Measurements from ENCODE around the gene DENND5A. TPM values are rescaled to one million over a fixed set of nuclear protein-coding genes. Genes with fewer than 3 reads are reported as not detected.

Gene DENND5A
- total RNA-seq (2014; rRNA removed; shearing (Covaris generic)) = 29.4 and 44.6 TPM in 2 replicates

GRCh38 chr11:9265211-9266131 is at the start of gene DENND5A:
TSS of gene DENND5A (minus strand) at chr11:9265350. CDS start at chr11:9265069, 281 bp downstream.
- Histone ChIP-seq H3K27ac (peak within 1 kb of the TSS; percentile 81), H3K36me3 (peaks cover 4% of the 10 kb centered on the region; the same call in 1 of the 2 replicates), H3K9me3 (replicated peaks) (no peaks in the 10 kb centered on the region), H3K4me3 (peak within 1 kb of the TSS; percentile 76), H3K27me3 (replicated peaks) (no peaks in the 10 kb centered on the region), H3K4me1 (replicated peaks) (peaks cover 5% of the 10 kb centered on the region)
- peak; percentile 82 to 85 for DNase-seq (ENCODE audit: low read depth in 1 of 2, low spot score in 2 of 2)

- H3K9me3 ChIP-seq (replicated peaks) = no peaks in the 10 kb centered on the region
- peak within 1 kb of the TSS; percentile 98 for H3K27ac ChIP-seq
- H3K4me3 ChIP-seq = peak within 1 kb of the TSS; percentile 77
Observed at GRCh38 chr11:9314291-9315077, 49.3 kb upstream of the DENND5A start, which contains the start of gene TMEM41B. TSS of gene TMEM41B (minus strand) at chr11:9314593. CDS start at chr11:9314441, 152 bp downstream.

GRCh38 chr11:9313648-9314290 is 48.6 kb upstream of the DENND5A start:
- no peak for DNase-seq (ENCODE audit: low read depth in 1 of 2, low spot score in 2 of 2)
- peak overlapping the region; percentile 76 for H3K27ac ChIP-seq
- peaks cover 11% of the 10 kb centered on the region for H3K4me1 ChIP-seq (replicated peaks)
- 0 out of 2 replicates have a peak, but pooled peaks cover 4% of the 10 kb centered on the region for H3K36me3 ChIP-seq
- peak overlapping the region; percentile 77 for H3K4me3 ChIP-seq
- no peaks in the 10 kb centered on the region for H3K9me3 ChIP-seq (replicated peaks)
- no peaks in the 10 kb centered on the region for H3K27me3 ChIP-seq (replicated peaks)

More at GRCh38 chr11:9314291-9315077, 49.3 kb upstream of the DENND5A start, which contains the start of gene TMEM41B:
- H3K27me3 ChIP-seq (replicated peaks) = no peaks in the 10 kb centered on the region
- 0 out of 2 replicates have a peak, but pooled peaks cover 4% of the 10 kb centered on the region for H3K36me3 ChIP-seq
- peaks cover 11% of the 10 kb centered on the region for H3K4me1 ChIP-seq (replicated peaks)
- peak; percentile 89 to 95 for DNase-seq (ENCODE audit: low read depth in 1 of 2, low spot score in 2 of 2)

GRCh38 chr11:9310485-9311090 is 45.4 kb upstream of the DENND5A start:
- Histone ChIP-seq H3K27me3 (replicated peaks) (no peaks in the 10 kb centered on the region), H3K36me3 (0 out of 2 replicates have a peak, but pooled peaks cover 4% of the 10 kb centered on the region), H3K4me1 (replicated peaks) (peaks cover 8% of the 10 kb centered on the region), H3K27ac (no peak overlapping the region), H3K9me3 (replicated peaks) (no peaks in the 10 kb centered on the region), H3K4me3 (no peak overlapping the region)
- DNase-seq (ENCODE audit: low read depth in 1 of 2, low spot score in 2 of 2) = no peak

- Histone ChIP-seq H3K4me3 (no peak overlapping the region), H3K9me3 (replicated peaks) (no peaks in the 10 kb centered on the region), H3K27me3 (replicated peaks) (no peaks in the 10 kb centered on the region), H3K4me1 (replicated peaks) (no peaks in the 10 kb centered on the region), H3K27ac (no peak overlapping the region), H3K36me3 (no peaks in the 10 kb centered on the region)
- no peak for DNase-seq (ENCODE audit: low read depth in 1 of 2, low spot score in 2 of 2)
Observed at GRCh38 chr11:9304178-9304577, 39.0 kb upstream of the DENND5A start.

GRCh38 chr11:9302448-9302847 is 37.3 kb upstream of the DENND5A start:
- Histone ChIP-seq H3K9me3 (replicated peaks) (no peaks in the 10 kb centered on the region), H3K27me3 (replicated peaks) (no peaks in the 10 kb centered on the region), H3K27ac (no peak overlapping the region), H3K4me1 (replicated peaks) (no peaks in the 10 kb centered on the region), H3K36me3 (no peaks in the 10 kb centered on the region), H3K4me3 (no peak overlapping the region)
- DNase-seq (ENCODE audit: low read depth in 1 of 2, low spot score in 2 of 2) = no peak

- no peak overlapping the region for H3K4me3 ChIP-seq
- H3K36me3 ChIP-seq = no peaks in the 10 kb centered on the region
- H3K4me1 ChIP-seq (replicated peaks) = no peaks in the 10 kb centered on the region
- H3K9me3 ChIP-seq (replicated peaks) = no peaks in the 10 kb centered on the region
- no peaks in the 10 kb centered on the region for H3K27me3 ChIP-seq (replicated peaks)
- H3K27ac ChIP-seq = no peak overlapping the region
- DNase-seq (ENCODE audit: low read depth in 1 of 2, low spot score in 2 of 2) = no peak
Observed at GRCh38 chr11:9301720-9302119, 36.6 kb upstream of the DENND5A start.

- Histone ChIP-seq H3K36me3 (no peaks in the 10 kb centered on the region), H3K4me3 (no peak overlapping the region), H3K9me3 (replicated peaks) (no peaks in the 10 kb centered on the region), H3K27me3 (replicated peaks) (no peaks in the 10 kb centered on the region), H3K4me1 (replicated peaks) (no peaks in the 10 kb centered on the region), H3K27ac (no peak overlapping the region)
- no peak for DNase-seq (ENCODE audit: low read depth in 1 of 2, low spot score in 2 of 2)
Observed at GRCh38 chr11:9293646-9294045, 28.5 kb upstream of the DENND5A start.

GRCh38 chr11:9285850-9286587 is 20.9 kb upstream of the DENND5A start:
- no peak overlapping the region for H3K4me3 ChIP-seq
- H3K9me3 ChIP-seq (replicated peaks) = no peaks in the 10 kb centered on the region
- H3K27ac ChIP-seq = no peak overlapping the region
- H3K4me1 ChIP-seq (replicated peaks) = no peaks in the 10 kb centered on the region
- H3K27me3 ChIP-seq (replicated peaks) = no peaks in the 10 kb centered on the region
- DNase-seq (ENCODE audit: low read depth in 1 of 2, low spot score in 2 of 2) = no peak
- H3K36me3 ChIP-seq = no peaks in the 10 kb centered on the region

- H3K9me3 ChIP-seq (replicated peaks) = no peaks in the 10 kb centered on the region
- no peaks in the 10 kb centered on the region for H3K27me3 ChIP-seq (replicated peaks)
- H3K36me3 ChIP-seq = no peaks in the 10 kb centered on the region
- no peak overlapping the region for H3K27ac ChIP-seq
- H3K4me3 ChIP-seq = no peak overlapping the region
- H3K4me1 ChIP-seq (replicated peaks) = peaks cover 6% of the 10 kb centered on the region; the same call in 1 of the 2 replicates
- DNase-seq (ENCODE audit: low read depth in 1 of 2, low spot score in 2 of 2) = peak; percentile 26 to 47
Observed at GRCh38 chr11:9280655-9281301, 15.6 kb upstream of the DENND5A start.

- H3K4me1 ChIP-seq (replicated peaks) = peaks cover 6% of the 10 kb centered on the region; the same call in 1 of the 2 replicates
- H3K9me3 ChIP-seq (replicated peaks) = no peaks in the 10 kb centered on the region
- no peak for DNase-seq (ENCODE audit: low read depth in 1 of 2, low spot score in 2 of 2)
- H3K27ac ChIP-seq = no peak overlapping the region
- H3K4me3 ChIP-seq = no peak overlapping the region
- H3K27me3 ChIP-seq (replicated peaks) = no peaks in the 10 kb centered on the region
- no peaks in the 10 kb centered on the region for H3K36me3 ChIP-seq
Observed at GRCh38 chr11:9277176-9277575, 12.0 kb upstream of the DENND5A start.

GRCh38 chr11:9276571-9276970 is 11.4 kb upstream of the DENND5A start:
- Histone ChIP-seq H3K4me3 (no peak overlapping the region), H3K4me1 (replicated peaks) (peaks cover 6% of the 10 kb centered on the region; the same call in 1 of the 2 replicates), H3K9me3 (replicated peaks) (no peaks in the 10 kb centered on the region), H3K27ac (no peak overlapping the region), H3K27me3 (replicated peaks) (no peaks in the 10 kb centered on the region), H3K36me3 (no peaks in the 10 kb centered on the region)
- no peak for DNase-seq (ENCODE audit: low read depth in 1 of 2, low spot score in 2 of 2)
